Measurements from ENCODE around the gene DOCK9. TPM values are rescaled to one million over a fixed set of nuclear protein-coding genes. Genes with fewer than 3 reads are reported as not detected.

The DOCK9 gene
- total and polyA plus RNA-seq, 8 donors, result 7.5 to 26.3 (median 16.3) TPM

- intact Hi-C loops (cut with DNase I), result no loop called here
- 41 to 47% methylated on average over 2 of the region's 2 CpGs for WGBS, 2 donors
- H3K9me3 ChIP-seq, result no peaks in the 10 kb centered on the region
- H3K4me1 ChIP-seq, result peaks cover 3 to 5% (median 4%) of the 10 kb centered on the region in 3 donors
- no peak overlapping the region for H3K27ac ChIP-seq
- DNase-seq, result no peak
- peak overlapping the region in 1 of 4 donors; percentile 31 for H3K4me3 ChIP-seq
- no peak for FAIRE-seq
- no peak for TF ChIP-seq CTCF (IDR thresholded peaks at IDR 0.05)
- H3K27me3 ChIP-seq, result no peaks in the 10 kb centered on the region
- H3K36me3 ChIP-seq, result no peaks in the 10 kb centered on the region
- ATAC-seq, result no peak
Observed at GRCh38 chr13:98976941-98977340, 923 bp downstream of the DOCK9 start.

GRCh38 chr13:98976338-98976737, 1.5 kb downstream of the DOCK9 start:
- no peak for DNase-seq
- intact Hi-C loops (cut with DNase I), result no loop called here
- Histone ChIP-seq H3K36me3 (no peaks in the 10 kb centered on the region), H3K27me3 (no peaks in the 10 kb centered on the region), H3K4me1 (peaks cover 3 to 5% (median 4%) of the 10 kb centered on the region in 3 donors), H3K27ac (no peak overlapping the region), H3K9me3 (no peaks in the 10 kb centered on the region), H3K4me3 (no peak overlapping the region)
- no peak for FAIRE-seq
- no peak for TF ChIP-seq CTCF (IDR thresholded peaks at IDR 0.05)
- peak in 1 of 4 donors; percentile 17 for ATAC-seq

- intact Hi-C loops (cut with DNase I), result no loop called here
- DNase-seq (no peak), FAIRE-seq (no peak), ATAC-seq (no peak)
- H3K4me1 ChIP-seq, result peaks cover 3 to 5% (median 4%) of the 10 kb centered on the region in 3 donors
- TF ChIP-seq CTCF (IDR thresholded peaks at IDR 0.05), result no peak
- no peaks in the 10 kb centered on the region for H3K36me3 ChIP-seq
- H3K27me3 ChIP-seq, result no peaks in the 10 kb centered on the region
- no peak overlapping the region for H3K27ac ChIP-seq
- no peaks in the 10 kb centered on the region for H3K9me3 ChIP-seq
- WGBS, 2 donors, result 41 to 44% methylated on average over 5 of the region's 5 CpGs
- no peak overlapping the region for H3K4me3 ChIP-seq
Observed at GRCh38 chr13:98975822-98976261, 2.0 kb downstream of the DOCK9 start.

- Histone ChIP-seq H3K9me3 (no peaks in the 10 kb centered on the region), H3K4me3 (no peak overlapping the region), H3K36me3 (no peaks in the 10 kb centered on the region), H3K27ac (no peak overlapping the region), H3K4me1 (peaks cover 3 to 5% (median 4%) of the 10 kb centered on the region in 3 donors), H3K27me3 (no peaks in the 10 kb centered on the region)
- FAIRE-seq (no peak), DNase-seq (no peak), ATAC-seq (no peak)
- intact Hi-C loops (cut with DNase I), result no loop called here
- WGBS, 2 donors, result 72 to 74% methylated on average over 2 of the region's 2 CpGs
- no peak for TF ChIP-seq CTCF (IDR thresholded peaks at IDR 0.05)
Observed at GRCh38 chr13:98974053-98974452, 3.8 kb downstream of the DOCK9 start.

- ATAC-seq, result no peak
- TF ChIP-seq CTCF (IDR thresholded peaks at IDR 0.05), result no peak
- Histone ChIP-seq H3K36me3 (no peaks in the 10 kb centered on the region), H3K9me3 (no peaks in the 10 kb centered on the region), H3K27me3 (no peaks in the 10 kb centered on the region), H3K4me1 (peaks cover 0 to 3% (median 0%) of the 10 kb centered on the region in 3 donors), H3K27ac (no peak overlapping the region), H3K4me3 (no peak overlapping the region)
- WGBS, 2 donors, result 83 to 91% methylated on average over 4 of the region's 4 CpGs
- DNase-seq, result no peak
- intact Hi-C loops (cut with DNase I), result no loop called here
- FAIRE-seq, result no peak
Observed at GRCh38 chr13:98972627-98973026, 5.2 kb downstream of the DOCK9 start.

All from pancreas (tissue), 10 donors.